ENCODE results near the gene TMEM132D.

DNA sequence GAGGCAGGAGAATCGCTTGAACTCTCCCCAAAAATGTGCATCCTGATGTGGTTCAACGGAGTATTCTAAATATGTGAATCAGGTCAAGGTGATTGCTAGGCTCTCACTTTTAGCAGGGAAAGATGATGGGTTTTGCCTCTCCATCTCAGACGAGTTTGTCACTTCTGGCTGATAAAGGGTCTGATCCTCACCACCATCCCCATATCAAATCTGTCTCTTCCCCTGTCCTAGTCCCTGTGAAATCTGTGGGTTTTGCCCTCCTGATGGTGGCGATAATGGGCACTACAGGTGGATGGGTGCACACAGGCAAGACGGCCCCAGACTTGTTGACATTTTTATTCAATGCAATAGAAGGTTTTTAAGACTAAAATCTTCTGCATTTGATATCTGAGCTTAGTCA, 665.9 kb downstream of the TMEM132D start:
- TF ChIP-seq EZH2 (IDR thresholded peaks at IDR 0.05; ENCODE audit: borderline replicate concordance) (no peak), CTCF (IDR thresholded peaks at IDR 0.05; ENCODE audit: poor library complexity) (no peak), EZH2phosphoT487 (IDR thresholded peaks at IDR 0.05; ENCODE audit: low read depth, severe bottlenecking, unreplicated experiment) (no peak)
